ENCODE measurements around the gene HOXA11.

GRCh38 chr7:27194686-27195379 lies 9.8 kb upstream of the HOXA11 start:
- TF ChIP-seq CTCF (conservative IDR thresholded peaks at IDR 0.05; ENCODE audit: low read length), result no peak
- TF ChIP-seq EZH2phosphoT487 (IDR thresholded peaks at IDR 0.05; ENCODE audit: borderline replicate concordance, low read depth, low read length), result no peak

All from OCI-LY7 (cell line).